AG04450 (cell line): ENCODE data around the gene ZBTB8A. TPM values are rescaled to one million over a fixed set of nuclear protein-coding genes. Genes with fewer than 3 reads are reported as not detected.
A peak's percentile ranks its signal among the peaks of the same experiment; 100 is the strongest.

Source experiments
- CTCF ChIA-PET: fragments of 300-600, 350-600 bp; formaldehyde crosslinking; extraction: SDS; loops from one replicate; lab custom pipeline; 2022; ENCODE audit warnings: antibody characterized with exemption, inconsistent platforms; lab: Charles Lee
- POLR2A ChIA-PET: fragments of 350-600 bp; formaldehyde crosslinking; extraction: SDS; loops from one replicate; lab custom pipeline; 2021; ENCODE audit warnings: antibody characterized with exemption, inconsistent platforms; lab: Yijun Ruan, JAX
- DNase-seq: peaks from one replicate; pipeline ENCODE4 v3.0.0-alpha.2; 2011; ENCODE audit warnings: low read depth, low spot score
- H3K27ac ChIP-seq: one replicate; pipeline ENCODE4 v1.5.1; 2012; ENCODE audit warnings: low read depth, low read length, control low read depth
- H3K27me3 ChIP-seq: one replicate; pipeline ENCODE4 v1.6.0; 2012; ENCODE audit warnings: low read length; ENCODE audit not compliant: control insufficient read depth, insufficient read depth
- H3K4me3 ChIP-seq: 2 replicates; pipeline ENCODE4 v1.5.1; 2011; ENCODE audit warnings: mild to moderate bottlenecking, low read depth, low read length, control low read depth
- H3K9me3 ChIP-seq: 2 replicates; pipeline ENCODE4 v1.5.1; 2012; ENCODE audit warnings: low read length; ENCODE audit not compliant: control insufficient read depth, insufficient read depth
- CTCF ChIP-seq: IDR thresholded peaks from 2 replicates; pipeline ENCODE4 v1.5.1; 2011; ENCODE audit warnings: low read depth, low read length, control low read depth, inconsistent platforms
- polyA plus RNA-seq: library from polyadenylated mRNA; depleted of rRNA; stranded (reverse); fragments of >200 nt; gene quantifications from 2 replicates; pipeline ENCODE4 v1.2.3, GENCODE V29; 2011

ZBTB8A gene
- polyA plus RNA-seq, 1 experiment, result 7.2 TPM

DNA sequence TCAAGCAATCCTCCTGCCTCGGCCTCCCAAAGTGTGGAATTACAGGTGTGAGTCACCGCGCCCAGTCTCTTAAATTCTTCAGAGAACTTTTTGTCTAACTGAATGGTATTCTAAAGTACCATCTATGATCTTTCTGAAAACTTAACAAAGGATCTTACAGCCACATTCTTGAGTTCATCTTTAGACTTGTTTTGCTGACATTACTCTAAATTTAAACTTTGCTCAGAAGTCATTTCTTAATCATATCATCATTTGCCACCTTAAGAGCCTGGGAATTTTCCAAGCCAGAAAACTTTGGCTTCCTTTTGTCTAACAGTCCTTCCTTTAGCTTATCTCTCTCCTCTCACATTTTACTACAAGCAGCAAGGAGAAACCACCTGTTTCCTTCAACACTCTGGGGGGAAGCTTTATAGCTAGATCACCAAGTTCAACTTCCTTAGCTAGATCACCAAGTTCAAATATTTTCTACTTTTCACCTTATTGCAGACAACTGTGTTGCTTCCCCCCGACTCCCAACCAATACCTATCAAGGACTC, 5.4 kb upstream of the ZBTB8A start:
- no peak for TF ChIP-seq CTCF
- Histone ChIP-seq H3K4me3 (no peak overlapping the region), H3K27ac (no peak overlapping the region), H3K27me3 (peaks cover 13% of the 10 kb centered on the region), H3K9me3 (peaks cover 9% of the 10 kb centered on the region)
- ChIA-PET POLR2A (no interaction called here), CTCF (interaction anchor here (4.4 kb wide), 1 partner anchor 13 kb away, joined by 37 read pairs; no protein-coding TSS in a partner anchor)
- DNase-seq, result no peak

GRCh38 chr1:32536117-32536516, 3.1 kb upstream of the ZBTB8A start:
- peaks cover 9% of the 10 kb centered on the region for H3K9me3 ChIP-seq
- no peak overlapping the region for H3K27ac ChIP-seq
- POLR2A ChIA-PET, result no interaction called here
- TF ChIP-seq CTCF, result no peak
- DNase-seq, result no peak
- CTCF ChIA-PET, result interaction anchor here (4.4 kb wide), 1 partner anchor 15 kb away, joined by 37 read pairs; no protein-coding TSS in a partner anchor
- H3K4me3 ChIP-seq, result no peak overlapping the region
- H3K27me3 ChIP-seq, result peaks cover 13% of the 10 kb centered on the region

GRCh38 chr1:32536764-32537163, 2.5 kb upstream of the ZBTB8A start:
- DNase-seq, result no peak
- POLR2A ChIA-PET, result no interaction called here
- Histone ChIP-seq H3K27me3 (peaks cover 13% of the 10 kb centered on the region), H3K27ac (no peak overlapping the region), H3K9me3 (peaks cover 5% of the 10 kb centered on the region), H3K4me3 (no peak overlapping the region)
- CTCF ChIA-PET, result interaction anchor here (0.7 to 4.4 kb wide), 2 partner anchors 16 to 362 kb away, joined by 3 to 37 read pairs; no protein-coding TSS in a partner anchor
- TF ChIP-seq CTCF, result no peak

DNA sequence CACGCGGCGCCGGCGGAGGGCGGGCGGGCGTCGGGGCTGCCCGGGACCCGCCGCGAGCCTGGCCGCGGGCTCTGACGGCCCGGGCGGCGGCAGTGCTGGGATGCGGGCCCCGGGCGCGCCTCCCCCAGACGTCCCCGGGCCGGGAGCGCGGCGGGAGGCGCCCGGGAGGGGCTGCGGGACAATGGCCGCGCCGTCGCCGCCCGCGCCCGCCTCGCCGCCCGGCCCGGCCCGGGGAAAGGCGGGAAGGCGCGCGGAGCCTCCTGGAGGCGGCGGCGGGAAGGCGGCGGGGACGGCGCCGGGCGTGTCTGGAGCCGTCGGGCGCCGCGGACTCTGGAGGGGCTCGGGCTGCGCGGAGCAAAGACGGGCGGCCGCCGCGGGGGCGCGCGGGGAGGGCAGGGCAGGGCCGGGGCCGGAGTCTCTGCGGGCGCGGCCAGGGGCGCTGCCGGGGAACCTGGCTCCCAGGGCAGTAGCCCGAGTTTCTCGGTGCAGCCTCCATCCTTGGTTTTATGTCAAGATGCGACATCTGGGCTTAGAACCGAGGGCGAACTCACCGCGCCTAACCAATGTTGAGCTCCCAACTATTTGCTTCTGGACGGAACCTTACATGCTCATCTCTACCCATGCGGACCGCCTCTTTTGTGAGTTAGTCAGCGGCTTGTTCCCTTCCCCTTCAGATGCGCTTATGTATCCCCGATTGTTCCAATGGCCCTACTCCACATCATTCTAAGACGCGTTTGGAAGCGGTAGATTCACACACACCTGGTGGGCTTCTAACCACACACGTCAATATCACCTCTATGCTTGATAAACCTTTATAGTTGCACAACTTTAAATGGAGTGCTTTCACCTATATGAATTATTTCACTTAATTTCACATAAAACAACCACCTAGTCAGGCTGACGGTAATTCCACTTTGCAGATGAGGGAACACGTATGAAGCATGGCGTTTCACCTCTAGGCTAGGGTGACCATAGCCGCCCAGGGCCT, 651 bp downstream of the ZBTB8A start:
- POLR2A ChIA-PET, result interaction anchor here (0.5 to 1.1 kb wide), 4 partner anchors 19 to 143 kb away, joined by 3 to 6 read pairs (median 4); partner anchors contain the start of gene RBBP4
- H3K27ac ChIP-seq, result no peak overlapping the region

More for the DNA sequence above, 651 bp downstream of the ZBTB8A start:
- Histone ChIP-seq H3K4me3 (peak overlapping the region; percentile 68), H3K9me3 (no peaks in the 10 kb centered on the region), H3K27me3 (peaks cover 9% of the 10 kb centered on the region)
- no peak for DNase-seq
- CTCF ChIA-PET, result interaction anchor here (4.3 kb wide), 1 partner anchor 19 kb away, joined by 46 read pairs; no protein-coding TSS in a partner anchor
- no peak for TF ChIP-seq CTCF
